Right renal pelvis (tissue), 4 donors: Measurements from ENCODE around the gene ALOX12. TPM values are rescaled to one million over a fixed set of nuclear protein-coding genes. Genes with fewer than 3 reads are reported as not detected.
"Not testable (repeated sequence)": the region's sequence is repeated elsewhere in the genome, so short reads cannot be mapped to it uniquely, and the experiment has no call there.

Source experiments
- DNase-seq, 4 donors: peaks; one replicate each; pipeline ENCODE4 v3.0.0-alpha.2; 2013; ENCODE audit warnings: low read depth in 4 of 4, low spot score in 3 of 4, missing footprints in 1 of 4
- polyA plus RNA-seq, 4 donors: library from polyadenylated mRNA; unstranded; fragments of 120-200 nt; gene quantifications; one replicate each; pipeline ENCODE4 v1.2.1, GENCODE V29; 2013; ENCODE audit not compliant: insufficient read length in 4 of 4

Gene ALOX12
- polyA plus RNA-seq, 4 donors, result 1.2 to 3.3 (median 2.1) TPM

GRCh38 chr17:7043182-7043496, 47.3 kb downstream of the ALOX12 start:
- DNase-seq, result no peak

GRCh38 chr17:7043497-7044198, 47.8 kb downstream of the ALOX12 start, which contains the start of gene SLC16A11:
SLC16A11 (minus strand) TSS chr17:7044092; CDS start chr17:7043513, 579 bp downstream.
- no peak for DNase-seq

GRCh38 chr17:7045492-7046126, 49.8 kb downstream of the ALOX12 start:
- peak in 2 of 4 donors; percentile 76 for DNase-seq

- no peak for DNase-seq
Observed at GRCh38 chr17:7046127-7046724, 50.4 kb downstream of the ALOX12 start.

- not testable (repeated sequence) for DNase-seq
Observed at GRCh38 chr17:7046725-7047397, 51.0 kb downstream of the ALOX12 start.

- DNase-seq, result no peak
Observed at GRCh38 chr17:7047566-7047965, 51.7 kb downstream of the ALOX12 start.

GRCh38 chr17:7048968-7049367, 53.1 kb downstream of the ALOX12 start:
- no peak for DNase-seq

- not testable (repeated sequence) for DNase-seq
Observed at GRCh38 chr17:7050583-7050982, 54.7 kb downstream of the ALOX12 start.

- no peak for DNase-seq
Observed at GRCh38 chr17:7056386-7056785, 60.5 kb downstream of the ALOX12 start.

GRCh38 chr17:7058831-7059447, 63.1 kb downstream of the ALOX12 start:
- DNase-seq, result no peak

Other genes starting within 250 kb of the ALOX12 start
- gene XAF1, start 240.0 kb upstream of the ALOX12 start, polyA plus RNA-seq, result 10 to 100 TPM in 1 of 4 donors, 1 to 10 TPM in 3; 4.0 to 12.0 (median 8.2) TPM
- under 1 TPM; 0.10 to 0.32 (median 0.12) TPM for gene FBXO39, start 219.8 kb upstream of the ALOX12 start, polyA plus RNA-seq
- gene TEKT1, start 164.3 kb upstream of the ALOX12 start, polyA plus RNA-seq, result under 1 TPM; 0.42 to 0.97 (median 0.64) TPM
- gene RNASEK, start 16.6 kb downstream of the ALOX12 start, polyA plus RNA-seq, result 100 to 1,000 TPM; 174 to 227 (median 189) TPM
- 10 to 100 TPM; 25.7 to 30.7 (median 28.3) TPM for gene BCL6B, start 27.0 kb downstream of the ALOX12 start, polyA plus RNA-seq
- 1 to 10 TPM; 2.7 to 4.8 (median 3.9) TPM for gene SLC16A13, start 40.0 kb downstream of the ALOX12 start, polyA plus RNA-seq
- gene SLC16A11, start 48.0 kb downstream of the ALOX12 start, polyA plus RNA-seq, result under 1 TPM; 0.41 to 0.67 (median 0.59) TPM
- 1 to 10 TPM; 1.3 to 1.9 (median 1.4) TPM for gene CLEC10A, start 84.2 kb downstream of the ALOX12 start, polyA plus RNA-seq
- 1 to 10 TPM in 3 of 4 donors, under 1 TPM in 1; 0.91 to 2.5 (median 1.7) TPM for gene ASGR2, start 118.8 kb downstream of the ALOX12 start, polyA plus RNA-seq
- 1 to 10 TPM; 4.6 to 8.1 (median 5.2) TPM for gene ASGR1, start 183.3 kb downstream of the ALOX12 start, polyA plus RNA-seq
- gene DLG4, start 223.8 kb downstream of the ALOX12 start, polyA plus RNA-seq, result 10 to 100 TPM; 30.3 to 40.3 (median 32.9) TPM
- gene ACADVL, start 223.9 kb downstream of the ALOX12 start, polyA plus RNA-seq, result 100 to 1,000 TPM; 421 to 519 (median 462) TPM
- gene DVL2, start 238.5 kb downstream of the ALOX12 start, polyA plus RNA-seq, result 10 to 100 TPM; 49.9 to 65.1 (median 50.9) TPM
- 10 to 100 TPM; 57.4 to 66.4 (median 60.9) TPM for gene PHF23, start 243.4 kb downstream of the ALOX12 start, polyA plus RNA-seq
- 100 to 1,000 TPM; 389 to 496 (median 451) TPM for gene GABARAP, start 246.4 kb downstream of the ALOX12 start, polyA plus RNA-seq